ENCODE data around the gene CSRP1.

DNA sequence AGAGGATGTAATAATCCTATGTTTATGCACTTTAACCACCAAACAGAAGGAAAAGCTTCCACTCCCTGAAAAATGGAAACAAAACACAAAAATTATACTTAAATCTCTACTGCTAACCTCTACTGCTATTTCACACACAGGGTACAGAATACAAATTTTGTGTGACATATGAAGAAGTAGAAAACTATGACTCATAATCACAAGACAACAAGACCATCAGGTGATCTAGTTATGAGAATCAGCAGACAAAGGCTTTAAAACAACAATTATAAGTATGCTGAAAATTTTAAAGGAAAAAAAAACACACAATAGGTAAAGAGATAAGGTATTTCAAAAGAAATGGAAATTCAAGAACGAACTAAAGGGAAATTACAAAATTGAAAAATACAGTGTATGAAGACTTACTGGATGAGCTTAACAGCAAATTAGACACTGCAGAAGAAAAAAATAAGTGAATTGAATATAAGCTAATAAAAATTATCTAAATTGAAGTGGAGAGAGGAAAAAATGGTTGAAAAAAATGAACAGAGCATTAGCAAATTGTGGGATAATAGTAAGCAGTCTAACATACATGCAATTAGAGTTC is 18.4 kb upstream of the CSRP1 start:
- TF ChIP-seq, protein P1, sequence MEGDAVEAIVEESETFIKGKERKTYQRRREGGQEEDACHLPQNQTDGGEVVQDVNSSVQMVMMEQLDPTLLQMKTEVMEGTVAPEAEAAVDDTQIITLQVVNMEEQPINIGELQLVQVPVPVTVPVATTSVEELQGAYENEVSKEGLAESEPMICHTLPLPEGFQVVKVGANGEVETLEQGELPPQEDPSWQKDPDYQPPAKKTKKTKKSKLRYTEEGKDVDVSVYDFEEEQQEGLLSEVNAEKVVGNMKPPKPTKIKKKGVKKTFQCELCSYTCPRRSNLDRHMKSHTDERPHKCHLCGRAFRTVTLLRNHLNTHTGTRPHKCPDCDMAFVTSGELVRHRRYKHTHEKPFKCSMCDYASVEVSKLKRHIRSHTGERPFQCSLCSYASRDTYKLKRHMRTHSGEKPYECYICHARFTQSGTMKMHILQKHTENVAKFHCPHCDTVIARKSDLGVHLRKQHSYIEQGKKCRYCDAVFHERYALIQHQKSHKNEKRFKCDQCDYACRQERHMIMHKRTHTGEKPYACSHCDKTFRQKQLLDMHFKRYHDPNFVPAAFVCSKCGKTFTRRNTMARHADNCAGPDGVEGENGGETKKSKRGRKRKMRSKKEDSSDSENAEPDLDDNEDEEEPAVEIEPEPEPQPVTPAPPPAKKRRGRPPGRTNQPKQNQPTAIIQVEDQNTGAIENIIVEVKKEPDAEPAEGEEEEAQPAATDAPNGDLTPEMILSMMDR (IDR thresholded peaks at IDR 0.05; ENCODE audit: low read depth, low read length, poor library complexity, severe bottlenecking), result no peak
- no peak for TF ChIP-seq EZH2phosphoT487 (IDR thresholded peaks at IDR 0.05; ENCODE audit: borderline replicate concordance, low read length)
